Measurements from ENCODE around the gene FILIP1L. TPM values are rescaled to one million over a fixed set of nuclear protein-coding genes. Genes with fewer than 3 reads are reported as not detected.

Gene FILIP1L
- total RNA-seq, 4 donors from 2014 or later = 31.3 to 64.0 (median 46.5) TPM

GRCh38 chr3:99862208-99862607 is 252.1 kb downstream of the FILIP1L start:
- no peak for DNase-seq (ENCODE audit: low spot score)
- TF ChIP-seq CTCF (IDR thresholded peaks at IDR 0.05) = no peak

GRCh38 chr3:99861216-99861615 is 253.1 kb downstream of the FILIP1L start:
- ATAC-seq (ENCODE audit: low FRiP score) (no peak), DNase-seq (ENCODE audit: low spot score) (no peak)
- no peak for TF ChIP-seq CTCF (IDR thresholded peaks at IDR 0.05)

More at GRCh38 chr3:99862208-99862607, 252.1 kb downstream of the FILIP1L start:
- no peak for ATAC-seq (ENCODE audit: low FRiP score)

- TF ChIP-seq CTCF (IDR thresholded peaks at IDR 0.05) = no peak
- DNase-seq (ENCODE audit: low spot score) (no peak), ATAC-seq (ENCODE audit: low FRiP score) (peak; percentile 91)
Observed at GRCh38 chr3:99859825-99860224, 254.5 kb downstream of the FILIP1L start.

GRCh38 chr3:99858469-99858868 is 255.8 kb downstream of the FILIP1L start:
- TF ChIP-seq CTCF (IDR thresholded peaks at IDR 0.05) = no peak
- DNase-seq (ENCODE audit: low spot score) = no peak
- ATAC-seq (ENCODE audit: low FRiP score) = no peak

GRCh38 chr3:99857278-99857677 is 257.0 kb downstream of the FILIP1L start:
- DNase-seq (ENCODE audit: low spot score) (no peak), ATAC-seq (ENCODE audit: low FRiP score) (no peak)
- TF ChIP-seq CTCF (IDR thresholded peaks at IDR 0.05) = no peak

GRCh38 chr3:99856437-99857220 is 257.7 kb downstream of the FILIP1L start:
- ATAC-seq (ENCODE audit: low FRiP score) = no peak
- TF ChIP-seq CTCF (IDR thresholded peaks at IDR 0.05) = no peak
- DNase-seq (ENCODE audit: low spot score) = no peak

GRCh38 chr3:99855900-99856299 is 258.4 kb downstream of the FILIP1L start:
- no peak for ATAC-seq (ENCODE audit: low FRiP score)
- DNase-seq (ENCODE audit: low spot score) = no peak
- TF ChIP-seq CTCF (IDR thresholded peaks at IDR 0.05) = no peak

Data from omental fat pad (tissue), 4 donors.